ENCODE results near the gene GPSM1. TPM values are rescaled to one million over a fixed set of nuclear protein-coding genes. Genes with fewer than 3 reads are reported as not detected.

Gene GPSM1
- total RNA-seq, 4 donors from 2014 or later: 10.0 to 14.9 (median 13.0) TPM

- WGBS, 2 donors (ENCODE audit: low coverage in 1 of 2): 82% methylated on average over 13 of the region's 19 CpGs; no CpG with 5 or more reads in 1 of the 2 donors
- H3K27me3 ChIP-seq: no peaks in the 10 kb centered on the region
- H3K9me3 ChIP-seq: no peaks in the 10 kb centered on the region
- H3K4me1 ChIP-seq: peaks cover 0 to 12% (median 4%) of the 10 kb centered on the region in 3 donors
- no peak for TF ChIP-seq POLR2A (IDR thresholded peaks at IDR 0.05)
- TF ChIP-seq, protein P1, sequence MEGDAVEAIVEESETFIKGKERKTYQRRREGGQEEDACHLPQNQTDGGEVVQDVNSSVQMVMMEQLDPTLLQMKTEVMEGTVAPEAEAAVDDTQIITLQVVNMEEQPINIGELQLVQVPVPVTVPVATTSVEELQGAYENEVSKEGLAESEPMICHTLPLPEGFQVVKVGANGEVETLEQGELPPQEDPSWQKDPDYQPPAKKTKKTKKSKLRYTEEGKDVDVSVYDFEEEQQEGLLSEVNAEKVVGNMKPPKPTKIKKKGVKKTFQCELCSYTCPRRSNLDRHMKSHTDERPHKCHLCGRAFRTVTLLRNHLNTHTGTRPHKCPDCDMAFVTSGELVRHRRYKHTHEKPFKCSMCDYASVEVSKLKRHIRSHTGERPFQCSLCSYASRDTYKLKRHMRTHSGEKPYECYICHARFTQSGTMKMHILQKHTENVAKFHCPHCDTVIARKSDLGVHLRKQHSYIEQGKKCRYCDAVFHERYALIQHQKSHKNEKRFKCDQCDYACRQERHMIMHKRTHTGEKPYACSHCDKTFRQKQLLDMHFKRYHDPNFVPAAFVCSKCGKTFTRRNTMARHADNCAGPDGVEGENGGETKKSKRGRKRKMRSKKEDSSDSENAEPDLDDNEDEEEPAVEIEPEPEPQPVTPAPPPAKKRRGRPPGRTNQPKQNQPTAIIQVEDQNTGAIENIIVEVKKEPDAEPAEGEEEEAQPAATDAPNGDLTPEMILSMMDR (IDR thresholded peaks at IDR 0.05): no peak
- no peak for TF ChIP-seq POLR2AphosphoS5 (IDR thresholded peaks at IDR 0.05)
- TF ChIP-seq EP300 (IDR thresholded peaks at IDR 0.05): no peak
- no peaks in the 10 kb centered on the region for H3K36me3 ChIP-seq
- no peak overlapping the region for H3K27ac ChIP-seq
- no peak overlapping the region for H3K4me3 ChIP-seq
- no peak for ATAC-seq
Observed at GRCh38 chr9:136321561-136321960, 5.8 kb upstream of the GPSM1 start.

- no peak for ATAC-seq
- Histone ChIP-seq H3K9me3 (no peaks in the 10 kb centered on the region), H3K36me3 (no peaks in the 10 kb centered on the region), H3K4me3 (no peak overlapping the region), H3K27me3 (no peaks in the 10 kb centered on the region), H3K4me1 (peaks cover 0 to 21% (median 10%) of the 10 kb centered on the region in 3 donors), H3K27ac (no peak overlapping the region)
- whole genome bisulfite sequencing, 2 donors (ENCODE audit: low coverage in 1 of 2): 70 to 92% methylated on average over 2 to 4 of the region's 23 CpGs
- TF ChIP-seq POLR2A (IDR thresholded peaks at IDR 0.05): no peak
- TF ChIP-seq, protein P1 (IDR thresholded peaks at IDR 0.05): no peak
- TF ChIP-seq EP300 (IDR thresholded peaks at IDR 0.05): no peak
- TF ChIP-seq POLR2AphosphoS5 (IDR thresholded peaks at IDR 0.05): no peak
Observed at GRCh38 chr9:136322756-136323330, 4.5 kb upstream of the GPSM1 start.

DNA sequence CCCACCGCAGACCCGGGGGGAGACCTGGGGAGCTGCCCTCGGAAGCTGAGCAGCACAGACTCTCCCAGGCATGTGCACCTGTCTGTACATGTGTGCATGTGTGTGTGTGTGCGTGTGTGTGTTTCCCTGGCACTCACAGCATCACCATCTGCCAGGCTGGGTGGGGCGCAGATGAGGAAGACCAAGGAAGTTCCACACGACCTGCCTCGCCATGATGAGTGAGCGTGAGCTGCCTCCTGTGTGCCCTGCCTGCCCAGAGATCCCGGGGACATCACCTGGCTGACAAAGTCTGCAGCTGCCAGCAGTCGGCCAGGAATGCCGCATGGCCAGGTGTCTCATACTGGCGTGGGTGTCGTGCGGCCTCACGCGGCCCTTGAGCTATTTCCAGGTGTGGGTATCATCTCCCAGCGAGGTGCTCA lies 4.0 kb upstream of the GPSM1 start:
- Histone ChIP-seq H3K27me3 (no peaks in the 10 kb centered on the region), H3K9me3 (no peaks in the 10 kb centered on the region), H3K27ac (no peak overlapping the region), H3K36me3 (no peaks in the 10 kb centered on the region), H3K4me3 (no peak overlapping the region), H3K4me1 (peaks cover 0 to 26% (median 15%) of the 10 kb centered on the region in 3 donors)
- 96% methylated on average over 4 of the region's 17 CpGs; no CpG with 5 or more reads in 1 of the 2 donors for WGBS, 2 donors (ENCODE audit: low coverage in 1 of 2)
- TF ChIP-seq POLR2A (IDR thresholded peaks at IDR 0.05): no peak
- no peak for TF ChIP-seq EP300 (IDR thresholded peaks at IDR 0.05)
- no peak for TF ChIP-seq POLR2AphosphoS5 (IDR thresholded peaks at IDR 0.05)
- TF ChIP-seq, protein P1 (IDR thresholded peaks at IDR 0.05): no peak
- ATAC-seq: no peak

DNA sequence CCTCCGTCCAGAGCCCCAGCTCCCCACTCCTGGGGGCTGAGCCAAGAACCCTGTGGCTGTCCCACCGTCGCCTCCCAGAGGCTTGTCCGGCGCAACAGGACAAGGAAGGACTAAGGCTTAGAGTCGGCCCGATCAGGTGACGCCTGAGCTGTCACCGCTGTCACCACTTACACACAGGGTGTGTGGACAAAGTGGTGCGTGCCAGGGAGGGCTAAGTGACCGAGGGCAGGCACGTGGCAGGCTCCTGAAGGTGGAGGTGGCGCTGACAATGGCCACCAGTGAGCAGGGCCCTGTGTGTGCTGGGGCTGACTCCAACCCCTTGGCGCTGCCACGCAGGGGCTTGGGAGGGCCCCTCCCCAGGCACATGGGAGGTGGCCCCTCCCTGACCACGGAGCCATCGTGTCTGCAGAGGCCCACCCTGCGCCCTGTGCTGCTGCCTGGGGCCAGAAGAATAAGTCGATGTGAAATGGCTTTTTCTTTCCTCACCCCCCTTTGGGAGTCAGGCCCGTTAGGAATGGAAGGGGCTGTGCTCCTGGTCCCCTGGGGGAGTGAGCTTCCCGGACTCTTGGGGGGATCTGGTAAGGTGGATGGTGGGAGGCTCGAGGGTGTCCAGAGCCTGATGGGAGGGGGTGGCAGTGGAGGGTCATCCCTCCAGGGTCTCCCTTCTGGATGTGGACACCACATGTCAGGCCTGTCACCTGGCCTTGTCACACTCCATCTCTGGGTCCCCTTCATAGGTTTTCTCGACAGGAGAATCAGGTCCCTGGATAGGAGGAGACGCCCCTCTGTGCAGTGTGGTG lies 2.6 kb upstream of the GPSM1 start:
- Histone ChIP-seq H3K36me3 (no peaks in the 10 kb centered on the region), H3K4me1 (peaks cover 0 to 39% (median 26%) of the 10 kb centered on the region in 3 donors), H3K27me3 (no peaks in the 10 kb centered on the region), H3K9me3 (no peaks in the 10 kb centered on the region), H3K27ac (no peak overlapping the region), H3K4me3 (no peak overlapping the region)
- ATAC-seq: no peak
- 100% methylated on average over 1 to 2 of the region's 24 CpGs for WGBS, 2 donors (ENCODE audit: low coverage in 1 of 2)
- TF ChIP-seq EP300 (IDR thresholded peaks at IDR 0.05) (no peak), POLR2AphosphoS5 (IDR thresholded peaks at IDR 0.05) (no peak), POLR2A (IDR thresholded peaks at IDR 0.05) (no peak)
- TF ChIP-seq, protein P1 (IDR thresholded peaks at IDR 0.05): no peak
